ENCODE measurements around the gene AMPD2.
"Not testable (repeated sequence)": the region's sequence is repeated elsewhere in the genome, so short reads cannot be mapped to it uniquely, and the experiment has no call there.

Gene AMPD2

DNA sequence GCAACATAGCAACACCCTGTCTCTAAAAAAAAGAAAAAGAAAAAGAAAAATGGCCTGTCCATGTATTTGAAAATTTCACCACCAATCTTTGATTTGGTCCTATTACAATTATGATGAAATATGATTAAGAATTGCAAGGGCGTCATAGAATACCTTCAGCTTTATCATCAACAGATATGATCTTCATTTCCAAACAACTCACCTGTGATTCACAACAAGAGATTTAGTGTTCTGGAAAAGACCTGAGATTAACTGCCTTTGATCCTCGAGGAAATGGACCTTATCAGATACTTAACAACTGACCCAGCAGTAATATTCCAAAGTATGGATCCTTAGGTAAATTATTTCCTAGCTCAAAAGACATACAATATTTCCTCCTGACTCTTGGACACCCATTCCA is 32.8 kb downstream of the AMPD2 start:
- DNase-seq (ENCODE audit: low read depth), result no peak

DNA sequence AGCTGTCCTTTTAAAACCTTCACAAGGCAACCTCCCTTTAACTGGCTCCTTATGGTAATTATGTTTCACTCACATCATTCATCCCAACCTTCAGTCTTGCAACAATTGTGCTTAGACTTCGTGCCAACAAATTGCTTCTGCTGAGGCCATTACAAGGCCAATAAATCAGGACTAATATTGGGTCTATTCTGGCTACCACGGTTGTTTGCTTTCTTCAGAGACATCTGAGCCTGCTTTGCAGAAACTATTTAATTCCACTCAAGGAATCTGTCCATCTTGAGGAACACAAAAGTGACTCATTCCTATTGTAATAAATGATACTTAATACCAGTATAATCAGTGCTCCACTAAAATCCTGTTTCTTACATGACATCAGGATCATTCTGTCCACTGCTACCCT is 33.7 kb downstream of the AMPD2 start:
- no peak for DNase-seq (ENCODE audit: low read depth)

DNA sequence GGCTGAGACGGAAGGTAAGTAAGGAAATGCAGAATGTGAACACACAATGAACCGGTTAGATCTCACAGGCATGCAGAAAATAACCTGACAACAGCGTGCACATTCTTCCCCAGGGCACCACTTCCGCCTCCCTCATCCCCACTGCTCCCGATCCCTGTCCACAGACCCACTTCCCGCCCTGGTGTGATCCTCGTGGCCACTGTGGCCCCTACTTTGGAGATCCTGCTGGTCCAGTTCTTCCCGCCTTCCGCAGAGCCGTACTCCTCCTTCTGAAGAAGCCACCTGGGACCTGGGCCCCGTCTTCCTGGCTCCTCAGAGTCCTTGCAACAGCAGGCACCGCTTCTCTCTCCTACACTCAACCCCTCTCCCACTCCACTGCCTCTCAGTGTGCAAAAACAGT is 34.9 kb downstream of the AMPD2 start:
- no peak for DNase-seq (ENCODE audit: low read depth)

DNA sequence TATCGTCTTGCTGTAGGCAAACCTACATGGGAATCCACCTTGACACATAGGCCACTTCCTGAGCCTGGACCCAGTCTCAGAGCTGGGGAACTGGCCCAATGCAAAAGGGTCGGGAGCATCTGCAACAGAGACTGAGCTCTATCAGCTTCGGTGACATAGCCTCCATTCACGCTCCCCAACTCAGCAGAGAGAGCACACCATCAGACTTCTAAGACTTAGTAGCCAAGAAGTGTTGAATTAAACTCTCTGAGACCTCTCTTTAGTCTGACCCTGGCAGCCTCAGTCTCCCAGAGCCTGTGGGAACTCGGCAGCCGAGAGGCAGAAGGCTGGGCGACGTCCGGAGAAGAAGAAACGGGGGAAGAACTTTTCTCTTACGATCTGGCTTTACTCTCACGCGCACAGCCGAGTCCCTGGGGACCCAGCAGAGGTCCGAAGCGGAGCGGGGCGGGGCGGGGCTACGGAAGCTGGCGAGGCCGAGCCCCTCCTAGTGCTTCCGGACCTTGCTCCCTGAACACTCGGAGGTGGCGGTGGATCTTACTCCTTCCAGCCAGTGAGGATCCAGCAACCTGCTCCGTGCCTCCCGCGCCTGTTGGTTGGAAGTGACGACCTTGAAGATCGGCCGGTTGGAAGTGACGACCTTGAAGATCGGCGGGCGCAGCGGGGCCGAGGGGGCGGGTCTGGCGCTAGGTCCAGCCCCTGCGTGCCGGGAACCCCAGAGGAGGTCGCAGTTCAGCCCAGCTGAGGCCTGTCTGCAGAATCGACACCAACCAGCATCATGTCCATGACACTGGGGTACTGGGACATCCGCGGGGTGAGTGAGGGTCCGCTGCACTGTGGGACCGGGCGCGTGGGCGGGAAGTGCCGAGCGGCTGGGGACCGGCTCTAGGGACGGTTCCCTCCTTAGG is 36.2 kb downstream of the AMPD2 start, which contains the start of gene GSTM4:
TSS of gene GSTM4 (plus strand) at position 485 of the 905 bp plus-strand sequence. CDS start at position 776, 291 bp downstream.
- no peak for DNase-seq (ENCODE audit: low read depth)

DNA sequence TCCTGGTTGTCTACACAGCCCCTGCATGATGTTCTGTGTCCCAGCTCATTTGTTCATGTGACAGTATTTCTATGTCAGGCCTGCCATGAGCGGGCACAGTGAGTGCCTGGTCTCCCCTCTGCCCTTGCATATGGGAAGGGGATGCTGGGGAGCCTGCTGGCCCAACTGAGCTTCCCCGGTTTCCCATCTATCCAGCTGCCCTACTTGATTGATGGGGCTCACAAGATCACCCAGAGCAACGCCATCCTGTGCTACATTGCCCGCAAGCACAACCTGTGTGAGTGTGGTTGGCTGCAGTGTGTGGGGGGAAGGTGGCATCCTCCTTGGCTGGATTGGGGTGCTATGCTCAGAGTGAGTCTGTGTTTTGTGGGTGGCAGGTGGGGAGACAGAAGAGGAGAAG is 37.8 kb downstream of the AMPD2 start:
- no peak for DNase-seq (ENCODE audit: low read depth)

DNA sequence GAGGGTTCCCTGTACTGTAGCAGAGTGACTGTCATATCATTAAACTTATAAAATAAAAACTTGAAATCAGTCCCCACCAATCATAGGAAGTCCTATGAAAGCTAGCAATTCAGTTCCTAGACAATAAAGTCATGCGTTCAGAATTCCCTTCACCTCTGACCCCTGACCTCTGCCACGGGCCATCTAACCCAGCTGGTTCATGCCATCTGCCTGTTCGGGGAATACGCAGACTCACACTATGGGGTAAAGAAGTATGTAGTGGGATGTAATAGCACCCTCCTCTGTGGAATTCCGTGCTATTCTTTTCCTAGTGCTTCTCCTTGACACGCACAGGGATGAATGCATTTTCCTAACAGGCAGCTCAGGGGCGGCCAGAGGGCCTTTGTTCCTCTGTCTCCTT is 38.3 kb downstream of the AMPD2 start:
- no peak for DNase-seq (ENCODE audit: low read depth)

DNA sequence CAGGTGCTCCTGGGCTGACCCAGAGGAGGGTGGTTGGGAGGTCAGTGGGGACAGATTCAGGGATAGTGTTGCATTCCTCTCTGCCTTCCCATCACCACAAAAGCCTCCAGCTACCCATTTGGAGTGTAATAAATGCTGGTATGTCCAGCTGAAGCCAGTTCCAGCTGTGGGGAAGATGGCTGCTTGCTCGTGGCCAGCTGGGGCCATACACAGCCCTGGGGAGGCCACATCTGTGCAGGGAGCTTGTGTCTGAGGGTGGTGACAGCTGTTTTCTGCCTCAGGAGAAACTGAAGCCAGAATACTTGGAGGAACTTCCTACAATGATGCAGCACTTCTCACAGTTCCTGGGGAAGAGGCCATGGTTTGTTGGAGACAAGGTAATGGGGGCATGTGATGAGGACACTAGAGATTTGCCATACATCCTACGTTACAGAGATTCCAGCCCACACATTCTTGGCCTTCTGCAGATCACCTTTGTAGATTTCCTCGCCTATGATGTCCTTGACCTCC is 39.0 kb downstream of the AMPD2 start:
- no peak for DNase-seq (ENCODE audit: low read depth)

DNA sequence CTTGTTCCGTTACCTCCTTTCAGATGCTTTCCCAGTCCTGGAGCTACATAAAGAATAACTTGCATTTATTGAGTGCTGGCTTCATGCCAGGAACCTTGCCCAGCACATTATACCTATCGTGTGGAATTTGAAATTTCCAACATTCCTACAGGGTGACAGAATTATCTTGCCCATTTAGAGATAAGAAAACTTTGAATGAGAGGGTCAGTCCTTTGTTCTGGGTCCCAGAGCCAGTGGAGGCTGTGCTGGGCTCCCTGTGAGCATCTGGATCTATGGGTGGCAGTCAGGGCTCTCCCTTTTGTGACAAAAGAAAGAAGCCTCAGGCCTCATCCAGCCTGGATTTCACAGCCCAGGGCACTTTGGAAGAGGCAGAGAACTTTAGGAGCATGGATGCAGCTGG is 39.5 kb downstream of the AMPD2 start:
- DNase-seq (ENCODE audit: low read depth), result no peak

DNA sequence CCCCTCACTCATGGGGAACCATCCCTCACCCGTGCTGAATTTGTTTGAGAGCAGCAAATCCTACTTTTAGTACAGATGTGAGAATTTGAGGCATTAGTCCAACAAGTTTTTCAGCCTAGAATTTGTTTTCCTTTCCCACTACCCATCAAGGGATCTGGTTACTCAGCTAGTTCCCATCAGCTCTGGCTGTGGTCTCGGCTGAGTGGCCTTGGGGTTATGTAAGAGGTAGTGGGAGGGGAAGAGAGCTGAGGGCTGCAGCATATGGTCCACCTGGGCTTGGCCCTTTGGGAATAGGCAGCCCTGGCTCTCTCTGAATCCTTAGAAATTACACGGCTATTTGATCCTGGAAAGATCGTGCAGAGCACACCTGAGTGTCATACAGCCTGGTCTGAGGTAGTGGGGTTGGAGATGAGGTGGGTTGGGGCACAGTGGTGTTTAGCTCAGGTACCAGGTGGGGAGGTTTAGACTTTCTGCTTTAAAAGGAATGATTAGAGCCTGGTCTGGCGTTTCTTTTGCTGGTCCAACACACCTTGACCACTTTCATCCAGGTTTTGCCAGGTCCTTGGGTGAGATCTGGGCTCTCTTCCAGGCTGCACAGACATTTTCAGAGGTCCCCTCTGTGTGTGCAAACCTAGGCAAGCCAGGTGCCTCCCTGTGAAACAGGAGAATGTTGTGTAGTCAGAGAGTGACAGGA is 40.5 kb downstream of the AMPD2 start:
- DNase-seq (ENCODE audit: low read depth), result no peak

DNA sequence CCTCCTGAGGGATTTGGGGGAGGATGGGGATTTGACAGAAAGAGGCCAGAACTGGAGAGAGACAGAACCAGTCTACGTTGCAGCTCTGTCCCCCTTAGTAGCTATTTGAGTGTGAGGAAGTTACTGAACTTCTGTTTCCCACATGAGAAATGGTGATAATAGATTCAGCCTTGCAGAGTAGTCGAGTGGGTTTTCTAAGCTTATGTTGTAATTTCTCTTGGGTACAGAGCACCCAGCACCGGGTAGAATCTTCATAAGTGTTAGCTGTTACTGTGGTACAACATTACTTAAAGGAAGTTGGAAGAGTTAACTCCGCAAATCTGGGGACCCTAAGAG is 41.0 kb downstream of the AMPD2 start:
- not testable (repeated sequence) for DNase-seq (ENCODE audit: low read depth)

DNA sequence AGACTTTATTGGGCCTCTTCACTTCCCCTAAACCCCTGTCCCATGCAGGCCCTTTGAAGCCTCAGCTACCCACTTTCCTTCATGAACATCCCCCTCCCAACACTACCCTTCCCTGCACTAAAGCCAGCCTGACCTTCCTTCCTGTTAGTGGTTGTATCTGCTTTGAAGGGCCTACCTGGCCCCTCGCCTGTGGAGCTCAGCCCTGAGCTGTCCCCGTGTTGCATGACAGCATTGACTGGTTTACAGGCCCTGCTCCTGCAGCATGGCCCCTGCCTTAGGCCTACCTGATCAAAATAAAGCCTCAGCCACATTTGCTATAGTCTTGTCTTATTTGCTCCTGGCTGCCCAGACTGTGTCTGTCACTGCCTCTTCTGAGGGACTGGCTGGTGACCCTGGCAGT is 41.8 kb downstream of the AMPD2 start:
- no peak for DNase-seq (ENCODE audit: low read depth)

DNA sequence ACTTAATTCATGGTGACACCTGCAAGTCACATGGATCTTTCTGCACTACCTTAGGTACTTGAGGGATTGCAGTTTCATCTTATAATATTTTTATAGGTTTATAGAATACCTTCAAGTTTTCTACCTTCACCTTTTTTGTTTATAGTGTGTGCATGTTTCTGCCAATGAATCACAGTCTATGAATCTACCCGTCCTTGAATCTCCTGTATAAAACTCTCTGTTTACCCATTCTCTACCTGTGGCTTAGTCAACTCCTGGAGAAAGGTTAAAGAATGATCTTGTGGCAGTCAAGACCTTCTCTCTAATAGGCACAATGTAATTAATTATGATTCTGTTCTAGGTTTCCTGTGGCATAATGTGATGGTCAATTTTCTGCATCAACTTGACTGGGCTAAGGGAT is 45.0 kb downstream of the AMPD2 start:
- no peak for DNase-seq (ENCODE audit: low read depth)

DNA sequence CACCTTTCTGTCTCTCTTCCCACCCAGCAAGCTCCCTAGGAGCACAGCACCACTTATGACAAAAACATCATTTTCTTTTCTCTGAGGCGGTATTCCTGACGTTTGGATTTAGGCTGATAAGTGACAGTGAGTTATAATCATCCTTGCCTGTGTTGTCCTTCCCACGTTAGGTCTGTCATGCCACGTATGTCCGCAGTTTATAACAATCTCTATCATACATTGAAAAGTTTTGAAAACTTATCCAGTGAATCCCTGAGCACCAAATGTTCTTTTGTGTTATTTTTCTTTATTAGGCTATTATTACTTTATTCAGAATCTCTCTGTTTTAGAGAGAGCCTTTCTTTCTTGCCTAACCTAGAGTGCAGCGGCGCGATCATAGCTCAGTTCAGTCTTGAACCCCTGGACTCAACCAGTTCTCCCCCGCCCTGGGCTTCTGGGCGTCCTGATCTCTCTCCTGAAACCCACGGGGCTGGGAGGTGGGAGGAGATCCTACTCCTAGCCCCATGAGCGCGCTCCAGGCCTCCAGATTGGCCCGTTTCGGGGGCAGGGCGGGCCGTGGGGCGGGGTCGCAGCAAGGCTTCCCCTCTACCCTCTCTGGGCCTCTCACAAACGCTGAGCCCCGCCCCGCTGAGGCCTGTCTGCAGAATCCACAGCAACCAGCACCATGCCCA is 48.0 kb downstream of the AMPD2 start, which contains the start of gene GSTM2:
TSS of gene GSTM2 (plus strand) at position 606 of the 671 bp plus-strand sequence. CDS start at position 665, 59 bp downstream.
- no peak for DNase-seq (ENCODE audit: low read depth)

DNA sequence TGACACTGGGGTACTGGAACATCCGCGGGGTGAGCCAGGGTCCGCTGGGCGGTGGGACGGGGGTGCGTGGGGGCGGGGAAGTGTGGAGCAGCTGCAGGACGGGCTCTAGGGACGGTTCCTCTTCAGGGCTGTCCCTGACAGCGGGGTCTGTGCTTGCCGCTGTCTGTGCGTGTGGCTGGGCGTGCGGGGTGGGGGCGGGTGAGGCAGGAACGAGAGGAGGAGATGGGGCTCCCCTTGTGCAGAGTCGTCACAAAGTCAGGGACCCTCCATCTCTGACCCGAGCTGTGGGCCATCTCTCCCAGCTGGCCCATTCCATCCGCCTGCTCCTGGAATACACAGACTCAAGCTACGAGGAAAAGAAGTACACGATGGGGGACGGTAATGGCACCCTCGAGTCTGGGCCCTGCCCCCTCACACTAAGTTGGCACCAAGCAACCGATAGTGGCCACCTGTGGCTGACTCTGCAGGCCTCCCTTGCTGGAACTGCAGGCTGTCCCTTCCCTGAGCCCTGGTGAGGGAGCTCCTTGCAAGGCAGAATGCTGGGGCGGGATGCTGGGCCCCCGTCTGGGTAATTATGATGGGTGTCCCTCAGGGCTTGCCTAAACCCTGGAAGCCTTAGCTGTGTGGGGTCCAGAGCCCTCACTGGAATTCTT is 48.6 kb downstream of the AMPD2 start:
- DNase-seq (ENCODE audit: low read depth), result no peak

DNA sequence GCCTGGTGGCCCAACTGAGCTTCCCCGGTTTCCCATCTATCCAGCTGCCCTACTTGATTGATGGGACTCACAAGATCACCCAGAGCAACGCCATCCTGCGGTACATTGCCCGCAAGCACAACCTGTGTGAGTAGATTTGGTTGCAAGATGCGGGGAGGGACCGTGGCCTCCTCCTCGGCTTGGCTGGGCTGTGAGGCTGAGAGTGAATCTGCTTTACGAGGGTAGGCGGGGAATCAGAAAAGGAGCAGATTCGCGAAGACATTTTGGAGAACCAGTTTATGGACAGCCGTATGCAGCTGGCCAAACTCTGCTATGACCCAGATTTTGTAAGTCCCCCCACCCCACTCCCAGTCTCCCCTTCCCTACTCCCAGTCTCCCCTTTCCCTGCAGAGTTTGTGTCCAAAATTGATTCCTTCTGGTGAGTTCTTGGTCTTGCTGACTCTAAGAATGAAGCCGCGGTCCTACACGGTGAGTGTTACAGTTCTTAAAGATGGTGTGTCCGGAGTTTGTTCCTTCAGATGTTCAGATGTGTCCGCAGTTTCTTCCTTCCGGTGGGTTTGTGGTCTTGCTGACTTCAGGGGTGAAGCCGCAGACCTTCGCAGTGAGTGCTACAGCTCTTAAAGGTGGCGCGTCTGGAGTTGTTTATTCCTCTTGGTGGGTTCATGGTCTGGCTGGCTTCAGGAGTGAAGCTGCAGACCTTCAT is 49.8 kb downstream of the AMPD2 start:
- DNase-seq (ENCODE audit: low read depth), result no peak

DNA sequence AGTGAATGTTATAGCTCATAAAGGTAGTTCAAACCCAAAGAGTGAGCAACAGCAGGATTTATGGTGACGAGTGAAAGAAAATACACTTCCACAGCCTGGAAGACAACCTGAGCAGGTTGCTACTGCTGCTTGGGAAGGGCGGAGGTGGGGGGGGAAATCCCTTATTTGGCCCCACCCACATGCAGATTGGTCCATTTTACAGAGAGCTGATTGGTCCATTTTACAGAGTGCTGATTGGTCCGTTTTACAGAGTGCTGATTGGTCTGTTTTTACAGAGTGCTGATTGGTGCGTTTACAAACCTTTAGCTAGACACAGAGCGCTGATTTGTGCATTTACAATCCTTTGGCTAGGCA is 50.3 kb downstream of the AMPD2 start:
- not testable (repeated sequence) for DNase-seq (ENCODE audit: low read depth)

DNA sequence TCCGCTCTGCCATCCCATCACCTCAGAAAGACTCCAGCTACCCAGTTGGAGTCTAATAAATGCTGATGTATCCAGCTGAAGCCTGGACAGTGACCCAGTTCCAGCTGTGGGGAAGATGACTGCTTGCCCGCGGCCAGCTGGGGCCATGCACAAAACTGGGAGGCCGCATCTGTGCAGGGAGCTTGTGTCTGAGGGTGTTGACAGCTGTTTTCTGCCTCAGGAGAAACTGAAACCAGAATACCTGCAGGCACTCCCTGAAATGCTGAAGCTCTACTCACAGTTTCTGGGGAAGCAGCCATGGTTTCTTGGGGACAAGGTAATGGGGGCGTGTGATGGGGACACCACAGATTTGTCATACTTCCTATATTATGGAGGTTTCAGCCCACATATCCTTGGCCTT is 51.4 kb downstream of the AMPD2 start:
- no peak for DNase-seq (ENCODE audit: low read depth)

DNA sequence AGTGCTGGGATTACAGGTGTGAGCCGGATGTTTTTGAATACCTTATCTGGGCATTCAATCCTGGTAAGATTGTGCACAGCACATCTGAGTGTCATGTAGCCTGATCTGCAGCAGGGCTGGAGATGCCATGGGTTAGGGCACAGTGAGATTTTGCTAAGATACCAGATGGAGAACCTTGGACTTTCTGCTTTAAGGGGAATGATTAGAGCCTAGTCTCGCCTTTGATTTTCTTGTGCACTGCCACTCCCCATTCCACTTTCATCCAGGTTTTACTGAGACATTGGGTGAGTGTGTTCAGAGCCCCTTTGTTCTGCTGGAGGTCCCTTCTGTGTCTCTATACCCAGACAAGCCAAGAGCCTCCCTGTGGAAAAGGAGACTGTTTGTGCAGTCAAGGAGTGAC is 54.2 kb downstream of the AMPD2 start:
- DNase-seq (ENCODE audit: low read depth), result not testable (repeated sequence)

DNA sequence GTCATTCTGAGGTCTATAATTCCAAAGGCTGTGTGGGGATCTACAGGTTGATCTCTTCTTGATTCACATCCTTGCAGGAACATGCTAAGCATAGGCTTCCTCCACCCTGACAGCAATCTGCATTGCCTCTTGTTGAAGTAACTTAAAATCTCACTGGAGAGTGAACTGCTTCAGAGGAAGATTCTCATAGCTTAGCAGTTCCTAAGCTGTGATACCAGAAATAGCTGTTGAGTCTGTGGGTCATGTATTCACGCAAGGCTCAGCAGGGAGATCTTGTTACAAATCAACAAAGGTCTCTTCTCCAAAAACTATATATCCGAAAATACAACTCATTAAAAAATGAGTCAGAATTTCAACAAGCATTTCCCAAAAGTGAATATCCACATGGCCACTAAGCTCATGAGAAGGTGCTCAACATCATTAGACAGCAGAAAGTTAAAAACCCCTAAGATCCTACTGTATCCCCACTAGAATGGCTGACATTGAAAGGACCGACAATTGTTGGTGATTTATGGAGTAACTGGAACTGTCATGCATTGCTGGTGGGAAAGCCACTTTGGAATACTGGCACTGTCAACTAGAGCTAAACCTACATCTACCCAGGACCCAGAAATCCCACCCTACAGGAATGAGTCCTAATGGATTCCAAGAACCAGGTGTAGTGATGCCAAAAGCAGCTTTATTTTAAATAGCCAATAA is 57.2 kb downstream of the AMPD2 start:
- not testable (repeated sequence) for DNase-seq (ENCODE audit: low read depth)

DNA sequence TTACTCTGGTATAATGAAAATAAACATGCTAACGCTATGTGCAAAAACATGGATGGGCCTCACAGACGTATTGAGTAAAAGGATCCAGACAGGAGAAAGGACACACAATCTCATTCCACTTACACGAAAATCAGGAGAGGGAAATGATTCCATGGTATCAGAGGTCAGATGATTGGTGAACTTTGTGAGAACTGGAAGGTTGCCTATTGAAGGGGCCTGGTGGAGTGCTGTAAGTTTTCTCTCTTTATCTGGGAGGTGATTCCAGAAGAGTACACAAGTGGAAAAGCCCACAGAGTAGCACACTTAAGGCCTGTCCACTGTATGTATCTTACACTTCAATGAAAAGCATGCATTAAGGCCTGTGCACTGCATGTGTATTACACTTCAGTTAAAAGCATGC is 57.8 kb downstream of the AMPD2 start:
- DNase-seq (ENCODE audit: low read depth), result no peak

DNA sequence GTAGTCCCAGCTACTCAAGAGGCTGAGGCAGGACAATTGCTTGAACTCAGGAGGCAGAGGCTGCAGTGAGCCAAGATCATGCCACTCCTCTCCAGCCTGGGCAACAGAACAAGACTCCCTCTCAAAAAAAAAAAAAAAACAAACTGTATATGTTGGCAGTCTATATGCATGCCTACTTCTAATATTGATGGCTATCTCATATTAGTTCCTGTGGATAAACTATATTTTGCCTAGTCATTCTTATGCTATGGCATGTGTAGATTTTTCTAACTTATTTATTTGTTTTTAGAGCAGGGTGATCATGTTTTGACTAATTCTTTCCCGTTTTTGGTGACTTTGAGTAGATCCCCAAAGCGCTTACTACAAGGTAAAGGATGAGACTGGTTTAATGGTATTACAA is 59.0 kb downstream of the AMPD2 start:
- DNase-seq (ENCODE audit: low read depth), result not testable (repeated sequence)

All from HS-5 (cell line).